Fibroblast of lung (primary cell): ENCODE measurements around the gene KDM7A. TPM values are rescaled to one million over a fixed set of nuclear protein-coding genes. Genes with fewer than 3 reads are reported as not detected.
"Not testable (repeated sequence)": the region's sequence is repeated elsewhere in the genome, so short reads cannot be mapped to it uniquely, and the experiment has no call there.

ENCODE experiments used
- DNase-seq, 2 donors: peaks; one replicate each; pipeline versions ENCODE4 v3.0.0 to v3.0.0-alpha.2; 2010; ENCODE audit warnings: low read depth in 2 of 2
- H2AFZ ChIP-seq: 2 replicates; pipeline ENCODE4 v1.5.1; 2012; ENCODE audit warnings: low read length, control low read depth, inconsistent platforms
- H3K27ac ChIP-seq: 2 replicates; pipeline ENCODE4 v1.5.1; 2011; ENCODE audit warnings: low read length, control low read depth; ENCODE audit not compliant: insufficient read depth
- H3K27me3 ChIP-seq: 2 replicates; pipeline ENCODE4 v1.5.1; 2011; ENCODE audit warnings: mild to moderate bottlenecking, low read length; ENCODE audit not compliant: control insufficient read depth, insufficient read depth
- H3K36me3 ChIP-seq: 2 replicates; pipeline ENCODE4 v1.5.1; 2011; ENCODE audit warnings: low read length; ENCODE audit not compliant: control insufficient read depth, insufficient read depth
- H3K4me1 ChIP-seq: 2 replicates; pipeline ENCODE4 v1.5.1; 2011; ENCODE audit warnings: low read length; ENCODE audit not compliant: control insufficient read depth, insufficient read depth; ENCODE audit errors: extremely low read depth
- H3K4me2 ChIP-seq: 2 replicates; pipeline ENCODE4 v1.5.1; 2011; ENCODE audit warnings: low read length, control low read depth; ENCODE audit not compliant: insufficient read depth; ENCODE audit errors: extremely low read depth
- H3K4me3 ChIP-seq, 4 experiments: fragments of 200-600 bp in 1 of 4; sonication (generic) in 1 of 4; replicated peaks in 1 of 4; 2 replicates each; pipeline ENCODE4 v1.5.1; 2011 to 2016; ENCODE audit warnings: low read length in 4 of 4, low read depth in 3 of 4, mild to moderate bottlenecking in 3 of 4, control low read depth in 2 of 4, inconsistent platforms in 1 of 4, mixed read lengths in 1 of 4; ENCODE audit not compliant: insufficient read depth in 1 of 4; ENCODE audit errors: control extremely low read depth in 1 of 4
- H3K79me2 ChIP-seq: 2 replicates; pipeline ENCODE4 v1.5.1; 2012; ENCODE audit warnings: mild to moderate bottlenecking, low read length, inconsistent platforms; ENCODE audit not compliant: control insufficient read depth, insufficient read depth
- H3K9ac ChIP-seq: 2 replicates; pipeline ENCODE4 v1.5.1; 2011; ENCODE audit warnings: mild to moderate bottlenecking, low read length, control low read depth; ENCODE audit not compliant: insufficient read depth
- H3K9me3 ChIP-seq: 2 replicates; pipeline ENCODE4 v1.5.1; 2012; ENCODE audit warnings: low read depth, low read length; ENCODE audit not compliant: control insufficient read depth, insufficient read depth
- H4K20me1 ChIP-seq: 2 replicates; pipeline ENCODE4 v1.5.1; 2011; ENCODE audit warnings: low read length; ENCODE audit not compliant: control insufficient read depth, insufficient read depth; ENCODE audit errors: extremely low read depth
- EZH2 ChIP-seq: IDR thresholded peaks from 2 replicates; pipeline ENCODE4 v1.5.1; 2012; ENCODE audit warnings: low read length, control low read depth, mild to moderate bottlenecking; ENCODE audit errors: missing control alignments
- polyA plus RNA-seq, 2 donors: library from polyadenylated mRNA; depleted of rRNA in 1 of 2; stranded (reverse) in 1 of 2; unstranded in 1 of 2; fragments of >200 nt; gene quantifications; 2 replicates each; pipeline ENCODE4 v1.2.1, GENCODE V29; 2011 to 2012; ENCODE audit warnings: missing spikeins in 1 of 2
- total RNA-seq: library from RNA; depleted of rRNA; stranded (reverse); fragments of >200 nt; gene quantifications from 2 replicates; pipeline ENCODE4 v1.2.1, GENCODE V29; 2014
- TF ChIP-seq, protein P1 (sequence below), 2 donors: IDR thresholded peaks in 1 of 2; conservative IDR thresholded peaks in 1 of 2; 1 replicate in 1 of 2; 2 replicates in 1 of 2; pipeline ENCODE4 v1.5.1; 2011 to 2012; ENCODE audit warnings: low read length in 2 of 2, control low read depth in 1 of 2, inconsistent platforms in 1 of 2, low read depth in 1 of 2, mild to moderate bottlenecking in 1 of 2

KDM7A gene
- total and polyA plus RNA-seq, 2 donors (not counting 1 experiment from before 2014, with no cell fraction given): 1.9 to 4.8 TPM

DNA sequence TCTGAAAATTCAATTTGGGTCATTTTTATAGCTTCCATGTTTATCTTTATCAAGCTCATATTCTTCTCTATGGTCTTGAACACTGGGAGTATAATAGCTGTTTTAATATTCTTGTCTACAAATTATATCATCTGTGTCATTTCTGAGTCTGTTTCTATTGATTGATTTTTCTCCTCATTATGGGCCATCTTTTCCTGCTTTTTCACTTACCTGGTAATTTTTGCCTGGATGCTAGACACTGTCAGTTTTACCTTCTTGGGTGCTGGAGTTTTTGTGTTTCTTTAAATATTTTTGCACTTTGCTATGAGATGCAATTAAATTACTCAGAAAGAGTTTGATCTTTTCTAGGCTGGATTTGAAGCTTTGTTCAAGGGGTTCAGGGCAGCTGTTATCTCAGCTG lies 26.8 kb upstream of the KDM7A start:
- no peaks in the 10 kb centered on the region for H4K20me1 ChIP-seq
- no peaks in the 10 kb centered on the region for H3K9me3 ChIP-seq
- TF ChIP-seq, protein P1, sequence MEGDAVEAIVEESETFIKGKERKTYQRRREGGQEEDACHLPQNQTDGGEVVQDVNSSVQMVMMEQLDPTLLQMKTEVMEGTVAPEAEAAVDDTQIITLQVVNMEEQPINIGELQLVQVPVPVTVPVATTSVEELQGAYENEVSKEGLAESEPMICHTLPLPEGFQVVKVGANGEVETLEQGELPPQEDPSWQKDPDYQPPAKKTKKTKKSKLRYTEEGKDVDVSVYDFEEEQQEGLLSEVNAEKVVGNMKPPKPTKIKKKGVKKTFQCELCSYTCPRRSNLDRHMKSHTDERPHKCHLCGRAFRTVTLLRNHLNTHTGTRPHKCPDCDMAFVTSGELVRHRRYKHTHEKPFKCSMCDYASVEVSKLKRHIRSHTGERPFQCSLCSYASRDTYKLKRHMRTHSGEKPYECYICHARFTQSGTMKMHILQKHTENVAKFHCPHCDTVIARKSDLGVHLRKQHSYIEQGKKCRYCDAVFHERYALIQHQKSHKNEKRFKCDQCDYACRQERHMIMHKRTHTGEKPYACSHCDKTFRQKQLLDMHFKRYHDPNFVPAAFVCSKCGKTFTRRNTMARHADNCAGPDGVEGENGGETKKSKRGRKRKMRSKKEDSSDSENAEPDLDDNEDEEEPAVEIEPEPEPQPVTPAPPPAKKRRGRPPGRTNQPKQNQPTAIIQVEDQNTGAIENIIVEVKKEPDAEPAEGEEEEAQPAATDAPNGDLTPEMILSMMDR (conservative IDR thresholded peaks at IDR 0.05 in 1 of 2, IDR thresholded peaks at IDR 0.05 in 1 of 2; ENCODE audit: low read depth in 1 of 2, low read length in 2 of 2): no peak
- no peak for TF ChIP-seq EZH2
- peaks cover 3% of the 10 kb centered on the region for H3K4me1 ChIP-seq
- no peak overlapping the region for H3K4me3 ChIP-seq
- no peaks in the 10 kb centered on the region for H3K79me2 ChIP-seq
- no peak overlapping the region for H2AFZ ChIP-seq
- H3K4me2 ChIP-seq: no peak overlapping the region
- no peak overlapping the region for H3K27ac ChIP-seq
- no peak for DNase-seq
- H3K27me3 ChIP-seq: peaks cover 2% of the 10 kb centered on the region
- H3K9ac ChIP-seq: no peak overlapping the region
- H3K36me3 ChIP-seq: no peaks in the 10 kb centered on the region

DNA sequence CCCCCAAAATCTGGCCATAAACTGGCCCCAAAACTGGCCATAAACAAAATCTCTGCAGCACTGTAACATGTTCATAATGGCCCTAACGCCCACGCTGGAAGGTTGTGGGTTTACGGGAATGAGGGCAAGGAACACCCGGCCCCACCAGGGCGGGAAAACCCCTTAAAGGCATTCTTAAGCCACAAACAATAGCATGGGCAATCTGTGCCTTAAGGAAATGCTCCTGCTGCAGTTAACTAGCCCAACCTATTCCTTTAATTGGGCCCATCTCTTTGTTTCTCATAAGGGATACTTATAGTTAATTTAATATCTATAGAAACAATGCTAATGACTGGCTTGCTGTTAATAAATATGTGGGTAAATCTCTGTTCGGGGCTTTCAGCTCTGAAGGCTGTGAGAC lies 26.2 kb upstream of the KDM7A start:
- H3K27ac ChIP-seq, H3K9me3 ChIP-seq, H3K4me2 ChIP-seq, H3K27me3 ChIP-seq, H2AFZ ChIP-seq, DNase-seq, H4K20me1 ChIP-seq, H3K4me1 ChIP-seq, H3K79me2 ChIP-seq, H3K9ac ChIP-seq, H3K36me3 ChIP-seq, H3K4me3 ChIP-seq: not testable (repeated sequence)

DNA sequence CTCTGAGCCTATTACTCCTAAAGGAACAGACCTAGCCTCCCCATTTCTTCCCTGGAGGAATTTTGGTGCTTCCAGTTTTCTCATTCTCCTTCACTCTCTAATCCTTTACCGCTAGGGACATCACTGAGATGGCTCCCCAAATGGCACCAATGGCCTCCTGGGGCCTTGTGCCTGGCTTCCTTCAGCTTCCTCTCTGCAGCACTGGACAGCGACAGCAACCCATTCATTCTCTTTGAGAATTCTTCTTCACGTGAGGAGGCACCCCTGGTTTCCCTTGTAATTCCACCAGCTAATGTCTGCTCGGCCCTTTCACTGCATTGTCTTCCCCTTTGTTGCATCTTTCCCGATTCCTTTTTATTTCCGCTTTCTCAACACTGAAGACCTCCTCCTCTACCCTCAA lies 24.6 kb upstream of the KDM7A start:
- Histone ChIP-seq H3K4me2 (no peak overlapping the region), H3K4me1 (peaks cover 3% of the 10 kb centered on the region), H3K36me3 (no peaks in the 10 kb centered on the region), H4K20me1 (no peaks in the 10 kb centered on the region), H3K4me3 (no peak overlapping the region), H3K27ac (no peak overlapping the region), H3K79me2 (no peaks in the 10 kb centered on the region), H3K27me3 (peaks cover 2% of the 10 kb centered on the region), H3K9me3 (no peaks in the 10 kb centered on the region), H3K9ac (no peak overlapping the region), H2AFZ (no peak overlapping the region)
- TF ChIP-seq, protein P1 (conservative IDR thresholded peaks at IDR 0.05 in 1 of 2, IDR thresholded peaks at IDR 0.05 in 1 of 2; ENCODE audit: low read depth in 1 of 2, low read length in 2 of 2): no peak
- no peak for TF ChIP-seq EZH2
- no peak for DNase-seq
